Heart right ventricle (tissue), 16 donors: ENCODE measurements around the gene ITGB5. TPM values are rescaled to one million over a fixed set of nuclear protein-coding genes. Genes with fewer than 3 reads are reported as not detected.

Experiments used
- ATAC-seq, 8 donors: fragments of 200-7000 bp; cut with Tn5 transposase; one replicate each; pipeline ENCODE4 v1.9.1; 2020; ENCODE audit warnings: mild to moderate bottlenecking in 8 of 8, moderate library complexity in 8 of 8, moderate number of reproducible peaks in 1 of 8
- DNase-seq, 2 donors: peaks; one replicate each; pipeline ENCODE4 v3.0.0-alpha.2; 2020
- H3K27ac ChIP-seq, 10 donors: fragments of 200-600 bp; sonication (generic) in 2 of 10; one replicate each; pipeline versions ENCODE4 v1.5.0 to v1.8.0; 2020 to 2022; ENCODE audit warnings: mild to moderate bottlenecking in 3 of 10
- H3K27me3 ChIP-seq, 7 donors: fragments of 200-600 bp; one replicate each; pipeline ENCODE4 v1.8.0; 2021 to 2022; ENCODE audit warnings: mild to moderate bottlenecking in 2 of 7
- H3K36me3 ChIP-seq, 9 donors: fragments of 200-600 bp; sonication (generic) in 1 of 9; one replicate each; pipeline versions ENCODE4 v1.5.0 to v1.8.0; 2020 to 2022; ENCODE audit warnings: mild to moderate bottlenecking in 2 of 9
- H3K4me1 ChIP-seq, 9 donors: fragments of 200-600 bp; sonication (generic) in 1 of 9; one replicate each; pipeline versions ENCODE4 v1.5.0 to v1.8.0; 2020 to 2022; ENCODE audit warnings: mild to moderate bottlenecking in 4 of 9
- H3K4me3 ChIP-seq, 10 donors: fragments of 200-600 bp; sonication (generic) in 2 of 10; one replicate each; pipeline versions ENCODE4 v1.5.0 to v1.8.0; 2020 to 2022; ENCODE audit warnings: mild to moderate bottlenecking in 7 of 10, moderate library complexity in 2 of 10
- H3K9me3 ChIP-seq, 11 donors: fragments of 200-600 bp in 10 of 11; sonication (generic) in 2 of 11; one replicate each; pipeline versions ENCODE4 v1.5.0 to v1.8.0; 2013 to 2022; ENCODE audit warnings: mild to moderate bottlenecking in 2 of 11, control low read depth in 1 of 11, moderate library complexity in 1 of 11
- WGBS, 2 donors: extraction: QIAGEN DNeasy Blood & Tissue Kit; methylation state at CpG; one replicate each; pipeline ENCODE4 v1.1.7; 2013; ENCODE audit warnings: inconsistent platforms in 1 of 2; 5-methylcytosine and 5-hydroxymethylcytosine counted together
- intact Hi-C, 10 donors: fragments of 100-400 bp; cut with DNase I; formaldehyde crosslinking; loops; one replicate each; pipeline versions ENCODE4 v1.11.1 to v1.14.2; 2022
- polyA plus RNA-seq, 2 donors: library from polyadenylated mRNA; stranded (reverse); fragments of 200-250 nt; gene quantifications; one replicate each; pipeline ENCODE4 v1.2.3, GENCODE V29; 2013
- total RNA-seq, 10 donors: library from RNA; stranded (reverse); fragmentation: NEBNext Ultra II Directional in 3 of 10; extraction: Animal tissue kit (Norgen Biotek cat#: 25700) in 3 of 10; gene quantifications; one replicate each; pipeline versions ENCODE4 v1.2.1 to v1.2.4, GENCODE V29; 2021 to 2023
- TF ChIP-seq, protein P1 (sequence below), 9 donors: fragments of 200-600 bp; sonication (generic) in 2 of 9; IDR thresholded peaks; one replicate each; pipeline versions ENCODE4 v1.5.0 to v1.8.0; 2021 to 2022; ENCODE audit warnings: antibody characterized with exemption in 9 of 9, mild to moderate bottlenecking in 5 of 9, moderate library complexity in 1 of 9
- donor health status: Arrhythmogenic right ventricular cardiomyopathy.
- donor health status: ischemic (EF 13 %, LVEDD 7.1; RV severe dilation, severe dysfunction).
- donor health status: healthy with polysubstance abuse.
- donor health status: DM: no; HTN: yes; CAD: no.
- donor health status: DM: no; HTN: no; CAD: no.
- donor health status: ischemic (EF 25% LVEDD 6.9; RV normal size, moderate dysfunction).
- donor health status: ischemic (EF 25% LVEDD 5.7; RV mildly dilated, moderate dysfunction).
- donor health status: healthy.
- donor health status: DM: yes; HTN: yes; CAD: no.
- donor health status: Ischemic cardiomyopathy.
- donor health status: ischemic (EF 35%, LVEDD 5.7; RV mildly dilated, moderate dysfunction).
- donor health status: nonischemic (EF 11% LVEDD 7.7; RV severe dilation, severe dysfunction).
- donor health status: DM: yes; HTN: yes; CAD: no.
- donor health status: PGD.
- donor health status: ischemic (EF 29% LVEDD 5.4; RV normal size, mild dysfunction).
- donor health status: nonischemic (EF 23%, LVEDD 6.1; RV moderate dilation, normal function).

The ITGB5 gene
- total and polyA plus RNA-seq, 12 donors, result 18.5 to 154 (median 108) TPM

DNA sequence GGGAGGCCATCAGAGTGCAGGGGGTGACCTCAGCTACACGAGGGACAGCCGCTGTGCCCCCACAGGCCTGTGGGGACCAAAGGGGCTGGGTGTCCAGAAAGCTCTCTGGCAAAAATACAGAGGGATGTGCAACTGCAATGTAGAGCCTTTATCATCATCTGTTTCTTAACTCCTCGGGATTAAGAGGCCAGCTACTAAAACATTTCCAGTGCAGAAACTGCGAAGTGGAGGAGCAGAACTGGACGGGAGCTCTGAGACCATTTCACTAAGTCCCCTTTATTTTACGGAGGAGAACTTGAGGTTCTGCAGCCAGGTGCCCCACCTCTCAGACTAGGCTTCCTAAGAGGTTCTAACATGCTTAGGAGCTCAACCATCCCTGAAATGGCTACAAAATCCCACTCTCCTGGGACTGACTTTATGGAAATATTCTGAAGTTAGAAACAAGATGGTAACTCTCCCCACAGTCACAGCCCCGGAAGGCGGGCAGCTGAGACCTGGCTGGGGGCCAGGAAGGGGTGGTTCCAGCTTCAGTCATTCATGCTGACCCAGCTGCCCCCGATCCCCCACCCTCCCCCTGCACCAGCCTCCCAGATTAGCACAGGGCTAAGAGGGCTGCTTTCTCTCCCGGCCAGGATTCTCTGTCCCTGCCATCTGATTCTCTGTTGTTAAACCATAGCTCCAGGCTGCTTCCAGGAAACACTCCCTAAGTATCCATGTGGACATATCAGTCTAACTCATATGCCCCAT, 116.7 kb downstream of the ITGB5 start:
- peaks cover 17 to 68% (median 60%) of the 10 kb centered on the region in 9 donors for H3K4me1 ChIP-seq
- no peaks in the 10 kb centered on the region for H3K27me3 ChIP-seq
- DNase-seq, result peak; percentile 76 to 77
- H3K9me3 ChIP-seq, result no peaks in the 10 kb centered on the region
- intact Hi-C loops, result loop anchor here in 3 of 10 donors (5.0 to 10.0 kb wide), 4 partner anchors 42 to 274 kb away; partner anchors contain the start of gene ITGB5 (in 1 of the 3)
- 59 to 60% methylated on average over 10 of the region's 10 CpGs for WGBS, 2 donors
- peak overlapping the region in 9 of 10 donors; percentile 25 to 83 (median 68) for H3K27ac ChIP-seq
- peaks cover 0 to 53% (median 36%) of the 10 kb centered on the region in 9 donors for H3K36me3 ChIP-seq
- H3K4me3 ChIP-seq, result no peak overlapping the region
- TF ChIP-seq, protein P1, sequence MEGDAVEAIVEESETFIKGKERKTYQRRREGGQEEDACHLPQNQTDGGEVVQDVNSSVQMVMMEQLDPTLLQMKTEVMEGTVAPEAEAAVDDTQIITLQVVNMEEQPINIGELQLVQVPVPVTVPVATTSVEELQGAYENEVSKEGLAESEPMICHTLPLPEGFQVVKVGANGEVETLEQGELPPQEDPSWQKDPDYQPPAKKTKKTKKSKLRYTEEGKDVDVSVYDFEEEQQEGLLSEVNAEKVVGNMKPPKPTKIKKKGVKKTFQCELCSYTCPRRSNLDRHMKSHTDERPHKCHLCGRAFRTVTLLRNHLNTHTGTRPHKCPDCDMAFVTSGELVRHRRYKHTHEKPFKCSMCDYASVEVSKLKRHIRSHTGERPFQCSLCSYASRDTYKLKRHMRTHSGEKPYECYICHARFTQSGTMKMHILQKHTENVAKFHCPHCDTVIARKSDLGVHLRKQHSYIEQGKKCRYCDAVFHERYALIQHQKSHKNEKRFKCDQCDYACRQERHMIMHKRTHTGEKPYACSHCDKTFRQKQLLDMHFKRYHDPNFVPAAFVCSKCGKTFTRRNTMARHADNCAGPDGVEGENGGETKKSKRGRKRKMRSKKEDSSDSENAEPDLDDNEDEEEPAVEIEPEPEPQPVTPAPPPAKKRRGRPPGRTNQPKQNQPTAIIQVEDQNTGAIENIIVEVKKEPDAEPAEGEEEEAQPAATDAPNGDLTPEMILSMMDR (IDR thresholded peaks at IDR 0.05), result no peak
- peak; percentile 56 to 78 (median 73) for ATAC-seq

DNA sequence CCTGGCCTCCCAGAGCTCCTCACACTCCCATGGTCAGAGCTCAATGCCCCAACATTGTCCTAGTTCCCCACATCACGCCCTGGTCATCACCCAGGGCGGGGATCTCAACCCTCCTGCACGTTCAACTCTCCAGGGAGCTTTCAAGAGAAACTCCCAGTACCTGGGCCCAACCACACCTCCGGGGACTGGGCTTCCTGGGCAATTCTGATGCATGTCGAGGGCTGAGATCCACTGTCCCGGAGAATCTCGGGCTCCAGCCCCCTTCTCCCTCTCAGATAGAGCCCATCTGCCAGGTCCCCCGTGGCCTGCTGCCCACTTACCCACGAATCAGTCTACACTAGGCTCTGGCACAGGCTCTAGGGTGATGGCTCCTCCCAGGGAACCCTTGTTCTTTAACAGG, 117.7 kb downstream of the ITGB5 start:
- TF ChIP-seq, protein P1 (IDR thresholded peaks at IDR 0.05), result no peak
- Histone ChIP-seq H3K9me3 (no peaks in the 10 kb centered on the region), H3K27ac (peak overlapping the region in 1 of 10 donors; percentile 76), H3K36me3 (peaks cover 0 to 64% (median 42%) of the 10 kb centered on the region in 9 donors), H3K4me3 (no peak overlapping the region), H3K27me3 (no peaks in the 10 kb centered on the region), H3K4me1 (peaks cover 15 to 58% (median 50%) of the 10 kb centered on the region in 9 donors)
- ATAC-seq (no peak), DNase-seq (no peak)
- WGBS, 2 donors, result 95 to 96% methylated on average over 9 of the region's 9 CpGs
- intact Hi-C loops, result loop anchor here in 3 of 10 donors (10.0 kb wide), 2 partner anchors 225 to 395 kb away; no protein-coding TSS in a partner anchor

DNA sequence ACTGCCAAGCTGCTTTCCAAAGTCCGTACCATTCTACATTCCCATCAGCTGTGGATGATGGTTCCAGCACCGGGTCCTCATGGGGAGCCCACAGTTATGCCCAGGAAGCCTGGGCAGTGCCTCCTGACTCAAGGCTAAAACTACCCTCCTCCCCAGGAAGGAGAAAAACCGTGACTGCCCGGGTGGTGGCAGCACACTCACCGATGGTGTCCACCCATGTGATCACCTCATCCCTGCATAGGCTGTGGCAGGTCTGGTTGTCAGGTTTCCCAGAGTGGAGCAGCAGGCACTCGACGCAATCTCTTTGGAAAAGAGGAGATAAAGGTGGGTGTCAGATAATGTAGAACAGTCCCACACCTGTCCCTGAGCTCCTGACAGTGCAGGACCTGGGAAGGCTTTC, 118.4 kb downstream of the ITGB5 start:
- no peak overlapping the region for H3K27ac ChIP-seq
- intact Hi-C loops, result loop anchor here in 3 of 10 donors (10.0 kb wide), 2 partner anchors 226 to 396 kb away; no protein-coding TSS in a partner anchor
- peaks cover 13 to 51% (median 44%) of the 10 kb centered on the region in 9 donors for H3K4me1 ChIP-seq
- no peak overlapping the region for H3K4me3 ChIP-seq
- no peaks in the 10 kb centered on the region for H3K27me3 ChIP-seq
- peaks cover 0 to 70% (median 46%) of the 10 kb centered on the region in 9 donors for H3K36me3 ChIP-seq
- TF ChIP-seq, protein P1 (IDR thresholded peaks at IDR 0.05), result peak in 6 of 9 donors; percentile 19 to 54 (median 34)
- ATAC-seq (peak in 4 of 8 donors; percentile 1 to 44 (median 22)), DNase-seq (no peak)
- H3K9me3 ChIP-seq, result no peaks in the 10 kb centered on the region
- WGBS, 2 donors, result 60 to 71% methylated on average over 7 of the region's 7 CpGs

DNA sequence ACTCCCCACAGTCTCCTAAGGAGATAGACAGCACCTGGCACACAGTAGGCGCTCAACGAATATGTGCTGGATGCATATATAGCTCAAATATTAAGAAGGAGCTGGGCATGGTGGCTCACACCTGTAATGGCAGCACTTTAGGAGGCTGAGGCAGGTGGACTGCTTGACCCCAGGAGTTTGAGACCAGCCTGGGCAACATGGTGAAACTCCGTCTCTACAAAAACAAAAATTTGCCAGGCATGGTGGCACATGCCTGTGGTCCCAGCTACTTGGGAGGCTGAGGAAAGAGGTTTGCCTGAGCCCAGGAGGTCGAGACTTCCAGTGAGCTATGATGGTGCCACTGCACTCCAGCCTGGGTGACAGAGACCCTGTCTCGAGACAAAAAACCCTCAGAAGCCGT, 119.5 kb downstream of the ITGB5 start:
- no peak for ATAC-seq
- 96% methylated on average over 6 of the region's 6 CpGs for WGBS, 2 donors
- Histone ChIP-seq H3K27ac (no peak overlapping the region), H3K27me3 (no peaks in the 10 kb centered on the region), H3K4me1 (peaks cover 11 to 40% (median 33%) of the 10 kb centered on the region in 9 donors), H3K4me3 (no peak overlapping the region), H3K36me3 (peaks cover 0 to 76% (median 48%) of the 10 kb centered on the region in 9 donors), H3K9me3 (no peaks in the 10 kb centered on the region)
- intact Hi-C loops, result loop anchor here in 3 of 10 donors (10.0 kb wide), 2 partner anchors 227 to 397 kb away; no protein-coding TSS in a partner anchor
- TF ChIP-seq, protein P1 (IDR thresholded peaks at IDR 0.05), result no peak
- no peak for DNase-seq
